Mesendoderm (in vitro differentiated cells): ENCODE results near the gene WDR59. TPM values are rescaled to one million over a fixed set of nuclear protein-coding genes. Genes with fewer than 3 reads are reported as not detected.

ENCODE experiments used
- DNase-seq: peaks from one replicate; pipeline ENCODE4 v3.0.0; 2013
- H2AK5ac ChIP-seq: 2 replicates; pipeline ENCODE4 v1.6.1; 2013; ENCODE audit warnings: low read length, inconsistent platforms
- H2BK120ac ChIP-seq: 2 replicates; pipeline ENCODE4 v1.6.1; 2013; ENCODE audit warnings: low read depth, mild to moderate bottlenecking, low read length, moderate library complexity, mixed read lengths
- H2BK15ac ChIP-seq: replicated peaks from 2 replicates; pipeline ENCODE4 v1.6.1; 2013; ENCODE audit warnings: low read depth, mild to moderate bottlenecking, moderate library complexity
- H2BK5ac ChIP-seq: 2 replicates; pipeline ENCODE4 v1.6.1; 2013; ENCODE audit warnings: low read length, inconsistent platforms
- H3K18ac ChIP-seq: 2 replicates; pipeline ENCODE4 v1.6.1; 2013; ENCODE audit warnings: mild to moderate bottlenecking, low read length, mixed read lengths
- H3K23ac ChIP-seq: one replicate; pipeline ENCODE4 v1.6.1; 2013; ENCODE audit warnings: low read length
- H3K27ac ChIP-seq: 2 replicates; pipeline ENCODE4 v1.5.1; 2013; ENCODE audit warnings: low read depth, mild to moderate bottlenecking, inconsistent platforms, low read length, moderate library complexity
- H3K27me3 ChIP-seq: 2 replicates; pipeline ENCODE4 v1.6.1; 2013; ENCODE audit warnings: low read length, control low read depth, mild to moderate bottlenecking, inconsistent platforms; ENCODE audit not compliant: insufficient read depth, poor library complexity
- H3K36me3 ChIP-seq: 2 replicates; pipeline ENCODE4 v1.6.1; 2013; ENCODE audit warnings: low read length, inconsistent platforms; ENCODE audit not compliant: control insufficient read depth, insufficient read depth
- H3K4ac ChIP-seq: one replicate; pipeline ENCODE4 v1.6.1; 2013; ENCODE audit warnings: low read depth, mild to moderate bottlenecking, low read length, moderate library complexity
- H3K4me1 ChIP-seq: 2 replicates; pipeline ENCODE4 v1.6.1; 2013; ENCODE audit warnings: low read depth, low read length, inconsistent platforms; ENCODE audit not compliant: control insufficient read depth
- H3K4me2 ChIP-seq: 2 replicates; pipeline ENCODE4 v1.6.1; 2013; ENCODE audit warnings: low read length
- H3K4me3 ChIP-seq: 2 replicates; pipeline ENCODE4 v1.5.1; 2013; ENCODE audit warnings: mild to moderate bottlenecking, low read length
- H3K56ac ChIP-seq: one replicate; pipeline ENCODE4 v1.6.1; 2013; ENCODE audit warnings: low read length
- H3K79me1 ChIP-seq: 2 replicates; pipeline ENCODE4 v1.6.1; 2013; ENCODE audit warnings: low read length, inconsistent platforms
- H3K79me2 ChIP-seq: 2 replicates; pipeline ENCODE4 v1.6.1; 2013; ENCODE audit warnings: mild to moderate bottlenecking, low read length; ENCODE audit not compliant: control insufficient read depth, insufficient read depth
- H3K9ac ChIP-seq: 2 replicates; pipeline ENCODE4 v1.6.1; 2013; ENCODE audit warnings: low read length, inconsistent platforms
- H4K5ac ChIP-seq: one replicate; pipeline ENCODE4 v1.6.1; 2013; ENCODE audit warnings: low read length
- H4K8ac ChIP-seq: one replicate; pipeline ENCODE4 v1.6.1; 2013; ENCODE audit warnings: low read depth, mild to moderate bottlenecking, control low read depth, low read length, moderate library complexity
- WGBS: extraction: QIAGEN DNeasy Blood & Tissue Kit; methylation state at CpG from one replicate; pipeline ENCODE4 v1.1.7; 2013; ENCODE audit warnings: low lambda C conversion rate, missing lambda C conversion rate; ENCODE audit not compliant: insufficient coverage; ENCODE audit errors: extremely low coverage; 5-methylcytosine and 5-hydroxymethylcytosine counted together
- polyA plus RNA-seq, 2 experiments: library from polyadenylated mRNA; stranded (reverse); fragments of 200-250 nt; gene quantifications; one replicate each; pipeline ENCODE4 v1.2.3, GENCODE V29; 2013

Gene WDR59
- 31.4 TPM for polyA plus RNA-seq (2013, experiment 1 of 2)
- 32.9 TPM for polyA plus RNA-seq (2013, experiment 2 of 2)

DNA sequence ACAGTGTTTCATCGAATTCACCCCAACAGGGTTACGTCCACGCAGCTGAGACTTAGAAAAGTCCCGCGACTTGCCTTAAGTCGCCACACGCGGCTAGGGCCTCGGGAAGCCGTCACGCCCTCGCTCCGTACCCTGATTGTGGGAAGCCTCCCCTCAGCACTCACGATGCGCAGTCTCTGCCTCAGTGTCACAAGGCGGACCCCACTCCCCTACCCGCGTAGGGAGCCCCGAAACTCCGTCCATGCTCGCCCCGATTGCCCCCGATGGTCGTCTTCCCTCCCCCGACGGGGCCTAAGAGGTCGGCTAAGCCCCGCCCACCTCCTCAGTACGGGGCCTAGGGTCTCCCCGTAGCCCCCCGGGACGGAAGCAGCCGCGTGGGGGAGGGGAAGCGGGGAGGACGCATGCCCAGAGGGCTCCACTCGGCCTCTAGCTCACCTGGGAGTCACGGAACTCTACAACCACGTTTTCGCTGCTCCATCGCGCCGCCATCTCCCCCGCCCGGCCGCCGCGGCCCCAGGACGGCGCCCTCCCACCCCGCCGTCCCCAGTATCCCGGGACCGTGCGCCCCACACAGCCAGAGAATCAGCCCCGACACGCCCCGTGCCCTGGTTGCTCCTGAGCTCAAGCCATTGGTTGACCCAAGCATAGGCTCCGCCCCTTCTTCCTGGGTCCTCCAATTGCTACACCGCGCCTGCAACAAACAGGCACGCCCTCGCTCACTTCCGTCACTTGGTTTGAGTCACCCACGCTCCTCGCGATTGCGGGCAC is at the start of gene WDR59:
TSS of gene WDR59 (minus strand) at position 595 of the 768 bp plus-strand sequence. CDS start at position 489, 106 bp downstream.
- Histone ChIP-seq H3K4ac (no peak within 1 kb of the TSS), H3K4me2 (peak within 1 kb of the TSS; percentile 97), H3K23ac (peak within 1 kb of the TSS; percentile 97), H2BK5ac (peak within 1 kb of the TSS; percentile 35), H3K79me2 (peaks cover 10% of the 10 kb centered on the region), H3K56ac (peak within 1 kb of the TSS; percentile 96), H3K27me3 (no peaks in the 10 kb centered on the region), H3K4me1 (no peaks in the 10 kb centered on the region), H3K36me3 (no peaks in the 10 kb centered on the region), H3K18ac (peak within 1 kb of the TSS; percentile 51), H3K9ac (peak within 1 kb of the TSS; percentile 89), H4K8ac (no peak within 1 kb of the TSS), H3K27ac (no peak within 1 kb of the TSS), H2AK5ac (no peak within 1 kb of the TSS), H2BK120ac (no peak within 1 kb of the TSS), H3K79me1 (peaks cover 7% of the 10 kb centered on the region), H2BK15ac (no peak within 1 kb of the TSS), H3K4me3 (peak within 1 kb of the TSS; percentile 82), H4K5ac (no peak within 1 kb of the TSS)
- peak; percentile 100 for DNase-seq
- WGBS = no CpG with 5 or more reads among the region's 68 CpGs

DNA sequence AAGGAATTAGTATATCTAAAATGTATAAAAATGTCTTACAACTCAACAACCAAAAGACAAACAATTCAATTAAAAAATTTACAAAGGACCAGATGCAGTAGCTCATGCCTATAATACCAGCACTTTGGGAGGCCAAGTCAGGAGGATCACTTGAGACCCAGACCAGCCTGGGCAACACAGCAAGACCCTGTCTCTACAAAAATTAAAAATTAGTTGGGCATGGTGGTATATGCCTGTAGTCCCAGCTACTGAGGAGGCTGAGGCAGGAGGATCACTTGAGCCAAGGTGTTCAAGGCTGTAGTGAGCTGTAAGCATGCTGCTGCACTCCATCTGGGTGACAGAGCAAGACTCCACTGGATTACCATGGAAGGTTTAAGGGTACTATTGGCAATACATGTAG is 47.7 kb upstream of the WDR59 start:
- no peak overlapping the region for H3K18ac ChIP-seq
- H2AK5ac ChIP-seq = no peak overlapping the region
- no peaks in the 10 kb centered on the region for H3K27me3 ChIP-seq
- no peak overlapping the region for H3K4me2 ChIP-seq
- H4K5ac ChIP-seq = no peak overlapping the region
- peaks cover 14% of the 10 kb centered on the region for H3K79me2 ChIP-seq
- no peak overlapping the region for H3K4ac ChIP-seq
- no peak overlapping the region for H3K27ac ChIP-seq
- no peak overlapping the region for H2BK15ac ChIP-seq
- peaks cover 11% of the 10 kb centered on the region for H3K79me1 ChIP-seq
- no peak overlapping the region for H2BK5ac ChIP-seq
- H3K56ac ChIP-seq = no peak overlapping the region
- DNase-seq = no peak
- no peaks in the 10 kb centered on the region for H3K36me3 ChIP-seq
- no peak overlapping the region for H3K9ac ChIP-seq
- no peak overlapping the region for H4K8ac ChIP-seq
- H3K4me3 ChIP-seq = no peak overlapping the region
- no peaks in the 10 kb centered on the region for H3K4me1 ChIP-seq
- H3K23ac ChIP-seq = no peak overlapping the region
- no peak overlapping the region for H2BK120ac ChIP-seq

GRCh38 chr16:75029854-75030253 is 44.9 kb upstream of the WDR59 start:
- Histone ChIP-seq H2AK5ac (no peak overlapping the region), H4K8ac (no peak overlapping the region), H3K56ac (no peak overlapping the region), H3K4me3 (no peak overlapping the region), H2BK120ac (no peak overlapping the region), H3K4ac (no peak overlapping the region), H3K27me3 (no peaks in the 10 kb centered on the region), H4K5ac (no peak overlapping the region), H3K23ac (no peak overlapping the region), H3K79me1 (peaks cover 7% of the 10 kb centered on the region), H3K36me3 (no peaks in the 10 kb centered on the region), H3K27ac (no peak overlapping the region), H3K9ac (no peak overlapping the region), H3K4me1 (no peaks in the 10 kb centered on the region), H2BK15ac (no peak overlapping the region), H3K79me2 (peaks cover 8% of the 10 kb centered on the region), H2BK5ac (no peak overlapping the region), H3K18ac (no peak overlapping the region), H3K4me2 (no peak overlapping the region)
- DNase-seq = no peak

DNA sequence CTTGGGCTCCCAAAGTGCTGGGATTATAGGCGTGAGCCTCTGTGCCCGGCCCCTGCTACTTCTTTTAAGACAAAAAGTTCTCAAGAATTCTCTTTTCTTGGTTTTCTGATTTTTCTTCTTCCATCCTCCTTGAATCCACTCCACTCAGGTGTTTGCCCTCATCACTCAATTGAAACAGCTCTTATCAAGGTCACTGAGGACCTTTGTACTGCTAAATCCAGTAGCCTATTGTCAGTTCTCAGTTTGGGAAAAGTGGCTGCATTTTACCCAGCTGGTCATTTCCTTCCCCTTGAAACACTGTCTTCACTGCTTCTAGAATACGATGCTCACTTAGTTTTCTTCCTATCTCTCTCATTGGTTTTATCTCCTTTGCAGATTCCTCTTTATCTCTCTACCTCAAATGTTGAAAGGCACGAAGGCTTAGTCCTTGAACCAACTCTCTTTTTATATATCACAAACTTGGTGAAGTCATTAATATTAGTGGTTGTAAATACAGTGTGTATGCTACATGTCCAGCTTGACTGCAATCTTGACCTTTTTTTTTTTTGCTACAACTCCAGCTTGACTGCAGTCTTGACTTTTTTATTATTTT is 43.7 kb upstream of the WDR59 start:
- Histone ChIP-seq H4K5ac (no peak overlapping the region), H2AK5ac (no peak overlapping the region), H2BK120ac (no peak overlapping the region), H3K27ac (no peak overlapping the region), H3K9ac (no peak overlapping the region), H3K4ac (no peak overlapping the region), H3K18ac (no peak overlapping the region), H3K4me1 (no peaks in the 10 kb centered on the region), H3K79me1 (peaks cover 9% of the 10 kb centered on the region), H4K8ac (no peak overlapping the region), H3K4me2 (no peak overlapping the region), H2BK15ac (no peak overlapping the region), H3K27me3 (no peaks in the 10 kb centered on the region), H3K79me2 (peaks cover 13% of the 10 kb centered on the region), H3K56ac (no peak overlapping the region), H3K36me3 (no peaks in the 10 kb centered on the region), H3K4me3 (no peak overlapping the region), H2BK5ac (no peak overlapping the region), H3K23ac (no peak overlapping the region)
- DNase-seq = no peak
- WGBS = no CpG with 5 or more reads among the region's 4 CpGs

- no peak overlapping the region for H3K4me3 ChIP-seq
- H2BK15ac ChIP-seq = no peak overlapping the region
- DNase-seq = no peak
- no peak overlapping the region for H3K4ac ChIP-seq
- no peak overlapping the region for H3K56ac ChIP-seq
- H3K79me1 ChIP-seq = peaks cover 13% of the 10 kb centered on the region
- H2BK120ac ChIP-seq = no peak overlapping the region
- no peaks in the 10 kb centered on the region for H3K27me3 ChIP-seq
- H3K18ac ChIP-seq = no peak overlapping the region
- H2AK5ac ChIP-seq = no peak overlapping the region
- no peak overlapping the region for H4K8ac ChIP-seq
- H4K5ac ChIP-seq = no peak overlapping the region
- no peak overlapping the region for H3K27ac ChIP-seq
- H2BK5ac ChIP-seq = no peak overlapping the region
- no CpG with 5 or more reads among the region's 6 CpGs for WGBS
- H3K4me1 ChIP-seq = no peaks in the 10 kb centered on the region
- H3K4me2 ChIP-seq = no peak overlapping the region
- no peak overlapping the region for H3K9ac ChIP-seq
- H3K79me2 ChIP-seq = peaks cover 14% of the 10 kb centered on the region
- no peak overlapping the region for H3K23ac ChIP-seq
- H3K36me3 ChIP-seq = no peaks in the 10 kb centered on the region
These were observed 42.8 kb upstream of the WDR59 start for GRCh38 chr16:75027520-75028300.
